Gastrocnemius medialis (tissue), 4 donors: ENCODE data around the gene PLCB2. TPM values are rescaled to one million over a fixed set of nuclear protein-coding genes. Genes with fewer than 3 reads are reported as not detected.

Experiments used
- ATAC-seq, 2 donors: fragments of 150-250 bp; one replicate each; pipeline ENCODE4 v1.9.1; 2016
- DNase-seq, 2 donors: peaks; one replicate each; pipeline ENCODE4 v3.0.0-alpha.2; 2019
- H3K27ac ChIP-seq, 4 donors: fragments of 200-600 bp; sonication (generic); 1 replicate in 1 of 4; 2 replicates in 3 of 4; pipeline ENCODE4 v1.5.1; 2016 to 2018; ENCODE audit warnings: mild to moderate bottlenecking in 2 of 4, moderate library complexity in 1 of 4
- H3K27me3 ChIP-seq, 3 donors: fragments of 200-600 bp; sonication (generic) in 2 of 3; 1 replicate in 1 of 3; 2 replicates in 2 of 3; pipeline versions ENCODE4 v1.5.1 to v1.6.0; 2016 to 2019; ENCODE audit warnings: mild to moderate bottlenecking in 1 of 3, moderate library complexity in 1 of 3
- H3K36me3 ChIP-seq, 2 donors: fragments of 200-600 bp; sonication (generic) in 1 of 2; one replicate each; pipeline ENCODE4 v1.5.1; 2017 to 2018
- H3K4me1 ChIP-seq, 2 donors: fragments of 200-600 bp; sonication (generic) in 1 of 2; one replicate each; pipeline ENCODE4 v1.5.1; 2016 to 2017; ENCODE audit warnings: mild to moderate bottlenecking in 2 of 2
- H3K4me3 ChIP-seq, 4 donors: fragments of 200-600 bp; sonication (generic) in 3 of 4; 1 replicate in 1 of 4; 2 replicates in 3 of 4; pipeline ENCODE4 v1.5.1; 2016 to 2019; ENCODE audit warnings: mild to moderate bottlenecking in 2 of 4
- H3K9me3 ChIP-seq, 3 donors: fragments of 200-600 bp; sonication (generic) in 2 of 3; 1 replicate in 1 of 3; 2 replicates in 2 of 3; pipeline ENCODE4 v1.5.1; 2016 to 2019
- POLR2A ChIP-seq, 2 donors: fragments of 450-650 bp; IDR thresholded peaks; one replicate each; pipeline ENCODE4 v1.6.1; 2017; ENCODE audit warnings: antibody characterized with exemption in 2 of 2, mild to moderate bottlenecking in 2 of 2, moderate library complexity in 2 of 2
- in situ Hi-C, 4 donors: fragments of 200-750 bp; cut with MboI; loops; one replicate each; pipeline versions ENCODE4 v1.15.0 to v1.8.0; 2017; ENCODE audit warnings: low sequenced_read_pairs in 4 of 4
- intact Hi-C: fragments of 100-400 bp; cut with DNase I; formaldehyde crosslinking; loops from one replicate; pipeline ENCODE4 v1.15.1; 2023; ENCODE audit warnings: low total_unique reads
- total RNA-seq, 4 donors: library from RNA; depleted of rRNA; stranded (reverse); fragments of >200 nt; gene quantifications; one replicate each; pipeline versions ENCODE4 v1.1.0 to v1.2.3, GENCODE V29; 2016
- TF ChIP-seq, protein P1 (sequence below), 5 experiments: fragments of 450-650 bp in 3 of 5; fragments of 200-600 bp in 2 of 5; sonication (generic) in 2 of 5; IDR thresholded peaks in 4 of 5; conservative IDR thresholded peaks in 1 of 5; 1 replicate in 4 of 5; 2 replicates in 1 of 5; pipeline ENCODE4 v1.5.1; 2016 to 2019; ENCODE audit warnings: antibody characterized with exemption in 5 of 5, mild to moderate bottlenecking in 3 of 5, moderate library complexity in 3 of 5

The PLCB2 gene
- total RNA-seq, 4 donors from 2014 or later: 0.72 to 2.0 (median 1.4) TPM; not detected in 1

DNA sequence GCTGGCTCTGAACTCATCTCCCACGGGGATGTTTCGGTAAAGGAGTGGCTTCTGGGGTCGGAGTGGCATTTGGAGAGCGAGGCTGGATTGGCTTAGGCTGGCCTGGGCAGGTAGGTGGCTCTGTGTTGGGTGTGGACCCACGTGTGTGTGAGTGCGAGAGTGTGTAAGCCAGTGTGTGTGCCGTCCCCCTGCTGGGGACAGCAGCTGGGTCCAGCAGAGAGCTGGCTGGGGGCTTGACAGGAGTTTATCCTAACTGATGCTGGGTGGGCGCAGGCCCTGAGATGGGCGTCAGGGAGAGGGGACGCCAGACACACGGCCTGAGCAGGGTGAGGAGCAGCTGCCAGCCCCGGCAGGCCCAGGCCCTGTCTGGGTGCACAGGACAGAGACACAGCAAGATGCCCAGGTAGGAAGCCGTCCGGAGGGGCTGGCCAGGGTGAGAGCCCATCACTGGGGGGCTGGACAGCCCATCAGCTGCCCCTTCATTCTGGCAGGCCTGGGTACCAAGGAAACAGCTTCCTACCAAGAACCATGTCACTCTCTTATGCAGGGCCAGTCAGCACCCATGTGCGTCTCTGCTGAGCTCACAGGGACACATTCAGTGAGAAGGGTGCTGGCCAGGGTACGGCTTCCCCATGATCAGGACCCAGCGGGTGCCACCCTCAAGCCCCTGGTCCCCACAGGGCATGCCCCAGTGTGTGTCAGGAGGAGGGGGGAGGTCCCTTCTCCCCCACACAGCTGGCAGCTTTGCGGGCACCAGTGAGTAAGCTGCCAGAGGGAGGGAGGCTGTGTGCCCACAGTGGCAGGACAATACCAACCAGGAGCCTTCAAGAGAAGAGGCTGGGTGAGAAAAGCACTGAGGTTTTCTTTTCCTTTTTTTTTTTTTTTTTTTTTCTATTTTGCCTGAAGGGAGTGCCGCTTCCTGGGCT, 67.8 kb downstream of the PLCB2 start:
- in situ Hi-C loops: no loop called here
- H3K4me3 ChIP-seq: no peak overlapping the region
- no peak overlapping the region for H3K27ac ChIP-seq
- H3K27me3 ChIP-seq: peaks cover 0 to 12% (median 12%) of the 10 kb centered on the region in 3 donors
- no peak for DNase-seq
- no peaks in the 10 kb centered on the region for H3K9me3 ChIP-seq
- TF ChIP-seq, protein P1, sequence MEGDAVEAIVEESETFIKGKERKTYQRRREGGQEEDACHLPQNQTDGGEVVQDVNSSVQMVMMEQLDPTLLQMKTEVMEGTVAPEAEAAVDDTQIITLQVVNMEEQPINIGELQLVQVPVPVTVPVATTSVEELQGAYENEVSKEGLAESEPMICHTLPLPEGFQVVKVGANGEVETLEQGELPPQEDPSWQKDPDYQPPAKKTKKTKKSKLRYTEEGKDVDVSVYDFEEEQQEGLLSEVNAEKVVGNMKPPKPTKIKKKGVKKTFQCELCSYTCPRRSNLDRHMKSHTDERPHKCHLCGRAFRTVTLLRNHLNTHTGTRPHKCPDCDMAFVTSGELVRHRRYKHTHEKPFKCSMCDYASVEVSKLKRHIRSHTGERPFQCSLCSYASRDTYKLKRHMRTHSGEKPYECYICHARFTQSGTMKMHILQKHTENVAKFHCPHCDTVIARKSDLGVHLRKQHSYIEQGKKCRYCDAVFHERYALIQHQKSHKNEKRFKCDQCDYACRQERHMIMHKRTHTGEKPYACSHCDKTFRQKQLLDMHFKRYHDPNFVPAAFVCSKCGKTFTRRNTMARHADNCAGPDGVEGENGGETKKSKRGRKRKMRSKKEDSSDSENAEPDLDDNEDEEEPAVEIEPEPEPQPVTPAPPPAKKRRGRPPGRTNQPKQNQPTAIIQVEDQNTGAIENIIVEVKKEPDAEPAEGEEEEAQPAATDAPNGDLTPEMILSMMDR (IDR thresholded peaks at IDR 0.05 in 4 of 5, conservative IDR thresholded peaks at IDR 0.05 in 1 of 5): no peak
- no peak for TF ChIP-seq POLR2A (IDR thresholded peaks at IDR 0.05)
- ATAC-seq: no peak
- H3K36me3 ChIP-seq: no peaks in the 10 kb centered on the region
- H3K4me1 ChIP-seq: peaks cover 0 to 4% of the 10 kb centered on the region in 2 donors
- intact Hi-C loops: no loop called here

DNA sequence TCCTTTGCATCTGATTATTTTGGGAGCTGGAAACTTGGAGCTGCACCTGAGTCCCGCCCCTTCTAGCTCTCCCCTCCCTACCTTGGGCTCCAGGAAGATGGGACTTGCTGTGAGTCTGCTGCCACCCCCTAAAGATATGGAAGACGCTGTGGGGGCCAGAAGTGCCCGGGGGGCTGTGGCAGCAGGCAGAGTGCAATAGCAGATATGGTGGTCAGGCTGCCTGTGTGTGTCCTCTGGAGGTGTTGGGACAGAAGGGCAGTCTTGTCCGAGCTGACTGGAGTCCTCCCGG, 68.4 kb downstream of the PLCB2 start:
- Histone ChIP-seq H3K27ac (no peak overlapping the region), H3K4me1 (peaks cover 0 to 4% of the 10 kb centered on the region in 2 donors), H3K9me3 (no peaks in the 10 kb centered on the region), H3K27me3 (peaks cover 0 to 12% (median 12%) of the 10 kb centered on the region in 3 donors), H3K4me3 (peak overlapping the region in 3 of 4 donors; percentile 23 to 46 (median 24)), H3K36me3 (no peaks in the 10 kb centered on the region)
- in situ Hi-C loops: no loop called here
- intact Hi-C loops: no loop called here
- no peak for ATAC-seq
- no peak for DNase-seq
- no peak for TF ChIP-seq POLR2A (IDR thresholded peaks at IDR 0.05)
- TF ChIP-seq, protein P1 (IDR thresholded peaks at IDR 0.05 in 4 of 5, conservative IDR thresholded peaks at IDR 0.05 in 1 of 5): no peak

DNA sequence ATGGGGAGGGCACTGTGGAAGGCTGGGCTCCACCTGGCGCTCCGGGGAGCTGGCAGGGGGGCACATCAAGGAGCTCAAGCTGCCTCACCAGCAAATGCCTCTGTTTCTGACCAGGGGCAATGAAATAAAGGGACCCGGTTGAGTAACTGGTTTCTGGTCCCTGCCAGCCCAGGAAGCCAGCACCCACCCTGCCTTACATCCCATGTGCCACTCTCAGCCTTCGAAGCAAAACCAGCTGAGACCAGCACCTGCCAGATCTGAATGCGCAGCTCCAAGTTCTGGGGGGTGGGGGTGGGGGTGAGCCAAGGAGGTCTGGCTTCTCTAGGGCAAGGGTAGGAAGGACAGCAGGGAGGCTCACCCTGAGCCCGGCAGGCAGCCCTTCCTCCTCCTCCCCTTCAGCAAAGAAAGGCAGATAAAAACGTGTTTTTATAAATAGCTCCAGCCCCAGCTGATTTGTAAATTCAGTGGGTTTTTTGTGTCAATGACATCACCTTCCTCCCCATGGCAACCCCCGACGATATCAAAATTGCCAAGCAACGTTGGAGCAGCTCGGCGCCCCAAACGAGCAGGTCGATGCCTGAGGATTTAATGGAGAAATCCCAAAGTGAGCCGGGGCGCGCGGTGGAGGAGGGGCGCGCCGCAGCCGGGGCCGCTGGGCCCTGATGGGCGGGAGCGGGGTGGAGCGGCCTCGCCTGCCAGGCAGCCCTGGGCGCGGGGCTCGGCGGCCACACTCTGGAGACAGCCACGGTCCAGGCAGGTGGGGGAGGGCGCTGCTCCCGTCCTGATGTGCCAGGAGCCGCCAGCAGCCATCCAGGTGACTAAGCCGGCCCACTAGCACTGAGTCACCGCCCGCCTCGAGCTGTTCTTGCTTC, 69.0 kb downstream of the PLCB2 start, which contains the start of gene PAK6:
Gene PAK6 (plus strand): TSS at position 532 of the 872 bp plus-strand sequence. CDS start 25,723 bp downstream, outside the sequence.
- DNase-seq: peak; percentile 23 to 44
- in situ Hi-C loops (no loop called here), intact Hi-C loops (no loop called here)

More for the DNA sequence above, 69.0 kb downstream of the PLCB2 start, which contains the start of gene PAK6:
- Histone ChIP-seq H3K36me3 (no peaks in the 10 kb centered on the region), H3K9me3 (no peaks in the 10 kb centered on the region), H3K27ac (no peak within 1 kb of the TSS), H3K4me1 (peaks cover 0 to 4% of the 10 kb centered on the region in 2 donors), H3K27me3 (peaks cover 0 to 12% (median 12%) of the 10 kb centered on the region in 3 donors), H3K4me3 (peak within 1 kb of the TSS in 3 of 4 donors; percentile 23 to 46 (median 24))
- ATAC-seq: peak; percentile 67
- TF ChIP-seq, protein P1 (IDR thresholded peaks at IDR 0.05 in 4 of 5, conservative IDR thresholded peaks at IDR 0.05 in 1 of 5): no peak
- TF ChIP-seq POLR2A (IDR thresholded peaks at IDR 0.05): no peak

Other genes with a start within 250 kb of the PLCB2 start
- 10 to 100 TPM in 1 of 4 donors, 1 to 10 TPM in 2, under 1 TPM in 1; 0.82 to 11.6 (median 3.2) TPM for gene BMF, start 199.1 kb downstream of the PLCB2 start, total RNA-seq
- gene BUB1B, start 146.9 kb downstream of the PLCB2 start, total RNA-seq: 1 to 10 TPM in 1 of 4 donors, under 1 TPM in 1, not detected in 2; 0.51 to 1.8 TPM
- gene PAK6, start 68.9 kb downstream of the PLCB2 start, total RNA-seq: 1 to 10 TPM in 3 of 4 donors, not detected in 1; 1.4 to 2.2 (median 1.5) TPM
- gene ANKRD63, start 24.9 kb downstream of the PLCB2 start, total RNA-seq: not detected
- 10 to 100 TPM; 17.2 to 28.1 (median 17.7) TPM for gene INAFM2, start 15.8 kb upstream of the PLCB2 start, total RNA-seq
- 10 to 100 TPM; 14.4 to 55.1 (median 20.5) TPM for gene CCDC9B, start 33.0 kb upstream of the PLCB2 start, total RNA-seq
- gene PHGR1, start 43.1 kb upstream of the PLCB2 start, total RNA-seq: 10 to 100 TPM in 1 of 4 donors, not detected in 3; 12.1 TPM
- gene DISP2, start 50.3 kb upstream of the PLCB2 start, total RNA-seq: under 1 TPM; 0.02 to 0.12 (median 0.06) TPM
- 10 to 100 TPM; 10.8 to 30.9 (median 22.1) TPM for gene KNSTRN, start 74.8 kb upstream of the PLCB2 start, total RNA-seq
- 10 to 100 TPM; 27.4 to 34.1 (median 29.1) TPM for gene IVD, start 97.9 kb upstream of the PLCB2 start, total RNA-seq
- 10 to 100 TPM in 3 of 4 donors, 1 to 10 TPM in 1; 8.8 to 27.4 (median 13.5) TPM for gene BAHD1, start 133.0 kb upstream of the PLCB2 start, total RNA-seq
- 1 to 10 TPM; 3.0 to 5.2 (median 3.9) TPM for gene CHST14, start 163.0 kb upstream of the PLCB2 start, total RNA-seq